ENCODE measurements around the gene GSTK1. TPM values are rescaled to one million over a fixed set of nuclear protein-coding genes. Genes with fewer than 3 reads are reported as not detected.

GSTK1 gene
- total and polyA plus RNA-seq, 10 of the 15 experiments (the other 5 are each of a cell fraction or from before 2014, with no cell fraction given) = 76.2 to 166 (median 127) TPM

DNA sequence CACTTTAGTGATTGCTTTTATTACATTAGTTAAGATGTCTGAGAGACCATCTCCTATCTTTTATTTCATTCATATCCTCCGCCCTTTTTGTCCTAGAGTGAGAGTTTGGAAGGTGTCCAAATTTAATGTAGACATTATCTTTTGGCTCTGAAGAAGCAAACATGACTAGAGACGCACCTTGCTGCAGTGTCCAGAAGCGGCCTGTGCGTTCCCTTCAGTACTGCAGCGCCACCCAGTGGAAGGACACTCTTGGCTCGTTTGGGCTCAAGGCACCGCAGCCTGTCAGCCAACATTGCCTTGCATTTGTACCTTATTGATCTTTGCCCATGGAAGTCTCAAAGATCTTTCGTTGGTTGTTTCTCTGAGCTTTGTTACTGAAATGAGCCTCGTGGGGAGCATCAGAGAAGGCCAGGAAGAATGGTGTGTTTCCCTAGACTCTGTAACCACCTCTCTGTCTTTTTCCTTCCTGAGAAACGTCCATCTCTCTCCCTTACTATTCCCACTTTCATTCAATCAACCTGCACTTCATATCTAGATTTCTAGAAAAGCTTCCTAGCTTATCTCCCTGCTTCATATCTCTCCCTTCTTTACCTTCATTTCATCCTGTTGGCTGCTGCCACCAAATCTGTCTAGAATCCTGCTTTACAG, 42.3 kb downstream of the GSTK1 start (continued):
- no peak for TF ChIP-seq ASH2L (IDR thresholded peaks at IDR 0.05; ENCODE audit: borderline replicate concordance, low read depth)

DNA sequence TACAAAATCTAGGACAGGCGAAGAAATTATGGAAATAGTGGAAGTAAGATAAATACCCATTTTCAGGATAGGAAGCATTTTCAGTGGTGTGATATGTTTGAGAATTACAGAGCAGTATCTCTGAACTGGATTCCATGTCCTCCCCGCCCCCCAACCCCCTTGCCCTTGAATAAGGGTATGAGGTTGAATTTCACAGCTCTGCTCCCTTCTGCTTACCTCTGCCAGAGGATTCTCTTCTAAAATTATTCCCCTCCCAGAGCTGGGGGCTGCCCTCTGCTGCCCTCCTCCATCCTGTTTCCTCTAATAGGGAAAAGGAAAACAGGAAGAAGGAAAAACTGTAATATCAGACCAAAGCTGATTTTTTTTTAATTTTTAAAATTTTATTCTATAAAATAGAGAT, 45.4 kb downstream of the GSTK1 start:
- H3K36me3 ChIP-seq (ENCODE audit: control insufficient read depth in 2 of 2, insufficient read depth in 2 of 2, low read length in 1 of 2) = peaks cover 15 to 19% of the 10 kb centered on the region in 2 experiments
- H3K9me3 ChIP-seq (replicated peaks; ENCODE audit: control insufficient read depth, insufficient read depth, low read length) = no peaks in the 10 kb centered on the region
- no peak overlapping the region for H3K4me3 ChIP-seq
- RAD21 ChIA-PET (ENCODE audit: unreplicated experiment) = interaction anchor here (1.4 kb wide), 1 partner anchor 69 kb away, joined by 5 read pairs; no protein-coding TSS in a partner anchor
- no peaks in the 10 kb centered on the region for H3K27me3 ChIP-seq (replicated peaks in 1 of 2; ENCODE audit: control insufficient read depth in 2 of 2, insufficient read depth in 2 of 2, low read length in 1 of 2)
- no peak overlapping the region for H3K4me2 ChIP-seq (ENCODE audit: control insufficient read depth, insufficient read depth)
- H3K79me2 ChIP-seq (ENCODE audit: control insufficient read depth, insufficient read depth, low read length) = no peaks in the 10 kb centered on the region
- no peak overlapping the region for H3K9ac ChIP-seq (ENCODE audit: control insufficient read depth, insufficient read depth, low read length)
- FAIRE-seq (no peak), DNase-seq (ENCODE audit: low read depth, low spot score) (no peak), ATAC-seq (no peak)
- H4K20me1 ChIP-seq (ENCODE audit: control insufficient read depth, insufficient read depth) = no peaks in the 10 kb centered on the region
- POLR2A ChIA-PET = interaction anchor here (0.7 to 0.9 kb wide), 2 partner anchors 18 to 56 kb away, joined by 3 read pairs; no protein-coding TSS in a partner anchor
- no TSS peak for BruUV-seq (replicated peaks)
- H2AFZ ChIP-seq (ENCODE audit: control insufficient read depth, low read depth, low read length) = no peak overlapping the region
- in situ Hi-C loops (cut with MboI) = no loop called here
- no peaks in the 10 kb centered on the region; the same call in 1 of the 2 replicates for H3K4me1 ChIP-seq (ENCODE audit: control insufficient read depth, insufficient read depth, low read length)
- intact Hi-C loops (cut with micrococcal nuclease; ENCODE audit: unreplicated experiment) = loop anchor here (5.0 kb wide), 1 partner anchor 74 kb away; the partner anchor contains the start of gene ZYX
- SMC1A ChIA-PET (ENCODE audit: uncharacterized antibody, unreplicated experiment) = interaction anchor here (0.6 to 2.0 kb wide), 6 partner anchors 8 to 354 kb away, joined by 3 to 6 read pairs (median 3); no protein-coding TSS in a partner anchor
- WGBS (ENCODE audit: insufficient coverage, insufficient replicate concordance, low lambda C conversion rate, missing lambda C conversion rate) = 93% methylated on average over 2 of the region's 2 CpGs
- H3K27ac ChIP-seq (ENCODE audit: control insufficient read depth, insufficient read depth) = no peak overlapping the region
- CTCF ChIA-PET = interaction anchor here (0.6 to 2.7 kb wide), 3 partner anchors 9 to 69 kb away, joined by 3 to 15 read pairs (median 5); no protein-coding TSS in a partner anchor
- TF ChIP-seq E4F1 (IDR thresholded peaks at IDR 0.05; ENCODE audit: borderline replicate concordance, partially characterized antibody) (no peak), NBN (IDR thresholded peaks at IDR 0.05) (no peak), TCF7 (IDR thresholded peaks at IDR 0.05; ENCODE audit: borderline replicate concordance) (no peak), BRCA1 (IDR thresholded peaks at IDR 0.05; ENCODE audit: low read depth, low read length) (no peak), SMARCA5 (IDR thresholded peaks at IDR 0.05) (no peak), BHLHE40 (IDR thresholded peaks at IDR 0.05; ENCODE audit: borderline replicate concordance in 1 of 2, low read depth in 2 of 2, low read length in 1 of 2) (no peak), HDAC6 (IDR thresholded peaks at IDR 0.05; ENCODE audit: unreplicated experiment) (no peak), DPF2 (IDR thresholded peaks at IDR 0.05) (no peak), SREBF1 (IDR thresholded peaks at IDR 0.05; ENCODE audit: low read length) (no peak), KAT2A (conservative IDR thresholded peaks at IDR 0.05; ENCODE audit: control insufficient read depth, low read depth, low read length) (no peak), CHD4 (IDR thresholded peaks at IDR 0.05) (no peak), WRNIP1 (IDR thresholded peaks at IDR 0.05; ENCODE audit: borderline replicate concordance, low read depth, low read length) (no peak)
- TF ChIP-seq, protein P1, sequence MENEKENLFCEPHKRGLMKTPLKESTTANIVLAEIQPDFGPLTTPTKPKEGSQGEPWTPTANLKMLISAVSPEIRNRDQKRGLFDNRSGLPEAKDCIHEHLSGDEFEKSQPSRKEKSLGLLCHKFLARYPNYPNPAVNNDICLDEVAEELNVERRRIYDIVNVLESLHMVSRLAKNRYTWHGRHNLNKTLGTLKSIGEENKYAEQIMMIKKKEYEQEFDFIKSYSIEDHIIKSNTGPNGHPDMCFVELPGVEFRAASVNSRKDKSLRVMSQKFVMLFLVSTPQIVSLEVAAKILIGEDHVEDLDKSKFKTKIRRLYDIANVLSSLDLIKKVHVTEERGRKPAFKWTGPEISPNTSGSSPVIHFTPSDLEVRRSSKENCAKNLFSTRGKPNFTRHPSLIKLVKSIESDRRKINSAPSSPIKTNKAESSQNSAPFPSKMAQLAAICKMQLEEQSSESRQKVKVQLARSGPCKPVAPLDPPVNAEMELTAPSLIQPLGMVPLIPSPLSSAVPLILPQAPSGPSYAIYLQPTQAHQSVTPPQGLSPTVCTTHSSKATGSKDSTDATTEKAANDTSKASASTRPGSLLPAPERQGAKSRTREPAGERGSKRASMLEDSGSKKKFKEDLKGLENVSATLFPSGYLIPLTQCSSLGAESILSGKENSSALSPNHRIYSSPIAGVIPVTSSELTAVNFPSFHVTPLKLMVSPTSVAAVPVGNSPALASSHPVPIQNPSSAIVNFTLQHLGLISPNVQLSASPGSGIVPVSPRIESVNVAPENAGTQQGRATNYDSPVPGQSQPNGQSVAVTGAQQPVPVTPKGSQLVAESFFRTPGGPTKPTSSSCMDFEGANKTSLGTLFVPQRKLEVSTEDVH (IDR thresholded peaks at IDR 0.05; ENCODE audit: low read depth, partially characterized antibody) = no peak
- TF ChIP-seq, protein P2, sequence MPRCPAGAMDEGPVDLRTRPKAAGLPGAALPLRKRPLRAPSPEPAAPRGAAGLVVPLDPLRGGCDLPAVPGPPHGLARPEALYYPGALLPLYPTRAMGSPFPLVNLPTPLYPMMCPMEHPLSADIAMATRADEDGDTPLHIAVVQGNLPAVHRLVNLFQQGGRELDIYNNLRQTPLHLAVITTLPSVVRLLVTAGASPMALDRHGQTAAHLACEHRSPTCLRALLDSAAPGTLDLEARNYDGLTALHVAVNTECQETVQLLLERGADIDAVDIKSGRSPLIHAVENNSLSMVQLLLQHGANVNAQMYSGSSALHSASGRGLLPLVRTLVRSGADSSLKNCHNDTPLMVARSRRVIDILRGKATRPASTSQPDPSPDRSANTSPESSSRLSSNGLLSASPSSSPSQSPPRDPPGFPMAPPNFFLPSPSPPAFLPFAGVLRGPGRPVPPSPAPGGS (IDR thresholded peaks at IDR 0.05; ENCODE audit: borderline replicate concordance, insufficient read depth, low read depth, low read length, poor library complexity, severe bottlenecking) = no peak
